Activated T-cell treated with anti-CD3 and anti-CD28 coated beads, Interleukin-2, amount 50 U/mL, for 48 hours (primary cell): ENCODE results near the gene DDIAS.
"Not testable (repeated sequence)": the region's sequence is repeated elsewhere in the genome, so short reads cannot be mapped to it uniquely, and the experiment has no call there.

Experiments used
- DNase-seq, 2 experiments: peaks; one replicate each; pipeline ENCODE4 v3.0.0-alpha.2; 2020

Gene DDIAS

GRCh38 chr11:82901165-82901921 is at the start of gene DDIAS:
Gene DDIAS, plus strand, starts transcription at chr11:82901736. Its CDS starts 13,003 bp downstream, at chr11:82914739.
- peak; percentile 93 to 95 for DNase-seq

- no peak for DNase-seq
Measured at GRCh38 chr11:82854242-82854641, 47.3 kb upstream of the DDIAS start.

- DNase-seq = not testable (repeated sequence)
Measured at GRCh38 chr11:82854916-82855315, 46.6 kb upstream of the DDIAS start.

- DNase-seq = no peak
Measured at GRCh38 chr11:82855616-82856015, 45.9 kb upstream of the DDIAS start.

- no peak for DNase-seq
Measured at GRCh38 chr11:82857145-82857544, 44.4 kb upstream of the DDIAS start.

GRCh38 chr11:82858133-82858532 is 43.4 kb upstream of the DDIAS start:
- DNase-seq = no peak

- no peak for DNase-seq
Measured at GRCh38 chr11:82858556-82859091, 42.9 kb upstream of the DDIAS start.

- no peak for DNase-seq
Measured at GRCh38 chr11:82859750-82860149, 41.8 kb upstream of the DDIAS start.

GRCh38 chr11:82862379-82862778 is 39.2 kb upstream of the DDIAS start:
- DNase-seq = no peak

GRCh38 chr11:82863209-82863608 is 38.3 kb upstream of the DDIAS start:
- DNase-seq = no peak

- no peak for DNase-seq
Measured at GRCh38 chr11:82864268-82864667, 37.3 kb upstream of the DDIAS start.

- no peak for DNase-seq
Measured at GRCh38 chr11:82865841-82866240, 35.7 kb upstream of the DDIAS start.

- DNase-seq = peak; percentile 74 to 77
Measured at GRCh38 chr11:82867495-82868082, 33.9 kb upstream of the DDIAS start.

GRCh38 chr11:82869657-82870056 is 31.9 kb upstream of the DDIAS start:
- no peak for DNase-seq

GRCh38 chr11:82871646-82872045 is 29.9 kb upstream of the DDIAS start:
- DNase-seq = no peak

- no peak for DNase-seq
Measured at GRCh38 chr11:82872377-82873150, 29.0 kb upstream of the DDIAS start.

- DNase-seq = no peak
Measured at GRCh38 chr11:82873919-82874333, 27.6 kb upstream of the DDIAS start.

- DNase-seq = no peak
Measured at GRCh38 chr11:82874646-82875523, 26.7 kb upstream of the DDIAS start.

GRCh38 chr11:82883853-82884252 is 17.7 kb upstream of the DDIAS start:
- DNase-seq = no peak

GRCh38 chr11:82889133-82890001 is 12.2 kb upstream of the DDIAS start:
- DNase-seq = no peak

- no peak for DNase-seq
Measured at GRCh38 chr11:82890002-82890341, 11.6 kb upstream of the DDIAS start.

- no peak for DNase-seq
Measured at GRCh38 chr11:82890936-82891335, 10.6 kb upstream of the DDIAS start.
